ENCODE measurements around the gene DISC1. TPM values are rescaled to one million over a fixed set of nuclear protein-coding genes. Genes with fewer than 3 reads are reported as not detected.
"Not testable (repeated sequence)": the region's sequence is repeated elsewhere in the genome, so short reads cannot be mapped to it uniquely, and the experiment has no call there.

DISC1 gene
- total RNA-seq, 1 donor from 2014 or later: 3.0 TPM

DNA sequence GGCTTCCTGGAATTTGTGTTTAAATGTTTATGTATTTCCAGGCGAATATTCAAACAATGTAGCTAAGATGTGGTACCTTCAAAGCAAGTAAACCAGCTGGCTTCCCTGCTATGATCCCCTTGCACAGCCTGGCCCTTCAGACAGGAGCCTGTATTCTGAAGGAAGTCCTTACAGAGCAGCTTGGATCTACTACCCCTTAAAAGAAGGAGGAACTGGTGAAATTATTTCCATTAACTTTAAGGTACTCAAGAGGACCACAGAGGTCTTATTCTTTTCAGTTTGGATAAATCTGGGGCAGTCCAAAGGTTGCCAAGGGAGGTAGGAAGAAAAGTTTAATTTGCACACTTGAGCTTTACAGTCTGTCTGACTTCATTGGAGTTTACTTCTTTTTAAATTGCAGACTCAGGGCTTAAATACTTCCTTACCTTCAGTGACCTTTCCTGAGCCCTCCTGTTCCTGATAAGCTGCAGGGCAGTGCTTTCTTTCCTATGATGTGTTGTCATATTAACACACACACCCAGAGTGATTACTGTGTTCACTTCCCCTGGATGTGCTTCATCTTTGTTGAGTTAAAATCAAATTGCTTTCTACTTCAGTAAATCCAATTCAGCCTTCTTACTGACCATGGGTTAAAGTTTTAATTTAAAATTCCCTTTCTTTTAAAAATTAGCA is 40.5 kb downstream of the DISC1 start:
- no peak for DNase-seq (ENCODE audit: low read depth in 2 of 2)

DNA sequence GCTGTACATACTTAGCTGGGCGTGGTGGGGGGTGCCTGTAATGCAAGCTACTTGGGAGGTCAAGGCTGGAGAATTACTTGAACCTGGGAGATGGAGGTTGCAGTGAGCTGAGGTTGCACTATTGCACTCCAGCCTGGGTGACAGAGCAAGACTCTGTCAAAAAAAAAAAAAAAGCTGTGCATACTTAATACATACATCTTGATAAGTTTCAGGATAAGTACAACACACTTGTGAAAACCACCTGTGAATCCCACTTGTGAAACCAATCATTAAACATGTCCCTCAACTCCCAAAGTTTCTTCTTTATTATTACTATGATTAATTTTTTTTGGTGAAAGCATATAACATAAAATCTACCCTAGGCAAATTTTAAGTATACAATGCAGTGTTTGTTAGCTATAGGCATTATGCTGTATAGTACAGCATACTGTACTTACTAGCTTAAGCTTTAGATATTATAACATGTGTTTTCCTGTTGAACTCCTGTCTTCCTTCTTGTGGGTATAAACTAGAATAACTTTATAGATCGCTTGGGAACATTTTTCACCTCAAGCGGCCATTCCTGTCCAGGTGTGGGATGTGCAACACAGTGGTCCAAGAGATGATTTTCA is 41.4 kb downstream of the DISC1 start:
- DNase-seq (ENCODE audit: low read depth in 2 of 2): no peak

DNA sequence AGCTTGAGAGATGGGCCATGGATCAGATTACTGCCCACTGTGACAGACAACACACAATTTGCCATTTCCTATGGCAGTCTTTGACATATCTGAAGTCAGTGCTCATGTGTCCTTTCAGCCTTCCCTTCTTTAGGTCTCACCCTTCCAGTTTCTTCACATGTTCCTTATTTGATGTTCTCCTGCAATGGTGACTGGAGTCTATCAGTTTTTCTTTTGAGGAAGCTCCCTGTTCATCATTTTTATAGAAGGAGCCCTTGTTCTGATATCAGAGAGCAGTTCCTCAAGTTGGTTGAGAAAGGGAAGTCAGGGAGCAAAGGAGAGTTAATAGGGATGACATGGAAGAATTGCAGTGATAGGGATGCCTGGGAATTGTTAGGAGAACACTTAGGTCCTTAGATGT is 42.2 kb downstream of the DISC1 start:
- no peak for DNase-seq (ENCODE audit: low read depth in 2 of 2)

DNA sequence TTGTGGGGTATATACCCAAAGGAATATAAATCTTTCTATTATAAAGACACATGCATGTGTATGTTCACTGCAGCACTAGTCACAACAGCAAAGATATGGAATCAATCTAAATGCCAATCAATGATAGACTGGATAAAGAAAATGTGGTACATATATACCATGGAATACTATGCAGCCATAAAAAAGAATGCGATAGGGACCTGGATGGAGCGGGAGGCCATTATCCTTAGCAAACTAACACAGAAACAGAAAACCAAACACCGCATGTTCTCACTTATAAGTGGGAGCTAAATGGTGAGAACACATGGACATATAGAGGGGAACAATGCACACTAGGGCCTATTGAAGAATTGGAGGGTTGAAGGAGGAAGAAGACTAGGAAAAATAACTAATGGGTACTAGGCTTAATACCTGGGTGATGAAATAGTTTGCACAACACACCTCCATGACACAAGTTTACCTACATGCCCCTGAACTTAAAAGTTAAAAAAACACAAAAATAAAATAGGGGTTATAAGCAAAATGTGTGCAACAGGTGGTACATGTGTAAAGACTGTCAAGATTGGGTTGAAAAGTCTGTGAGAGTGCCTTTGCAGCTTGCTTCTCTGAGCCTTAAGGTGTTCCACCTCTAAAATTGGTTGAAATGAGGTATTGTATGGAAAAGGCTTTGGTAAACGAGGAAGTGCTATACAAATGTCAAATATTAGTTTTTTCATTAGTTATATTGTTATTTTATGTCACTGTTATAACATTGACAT is 43.5 kb downstream of the DISC1 start:
- DNase-seq (ENCODE audit: low read depth in 2 of 2): not testable (repeated sequence)

DNA sequence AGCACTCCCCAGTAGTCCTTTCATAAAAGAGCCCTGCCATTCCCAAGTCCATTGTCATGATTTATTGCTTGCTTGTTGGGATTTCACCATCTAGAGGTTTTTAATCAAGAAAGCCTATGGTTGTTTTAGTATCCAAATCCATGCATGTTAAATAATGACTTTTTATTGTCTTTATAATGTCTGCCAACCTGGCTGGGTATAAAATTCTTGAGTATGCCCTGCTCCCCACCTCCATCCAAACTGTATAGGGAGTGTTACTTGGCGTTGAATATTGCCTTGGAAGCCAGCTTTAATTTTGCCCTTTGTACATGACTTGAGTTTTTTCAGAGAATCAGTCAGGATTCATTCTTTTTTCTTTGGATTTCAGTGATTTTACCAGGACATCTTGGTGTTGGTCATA is 44.2 kb downstream of the DISC1 start:
- DNase-seq (ENCODE audit: low read depth in 2 of 2): no peak

DNA sequence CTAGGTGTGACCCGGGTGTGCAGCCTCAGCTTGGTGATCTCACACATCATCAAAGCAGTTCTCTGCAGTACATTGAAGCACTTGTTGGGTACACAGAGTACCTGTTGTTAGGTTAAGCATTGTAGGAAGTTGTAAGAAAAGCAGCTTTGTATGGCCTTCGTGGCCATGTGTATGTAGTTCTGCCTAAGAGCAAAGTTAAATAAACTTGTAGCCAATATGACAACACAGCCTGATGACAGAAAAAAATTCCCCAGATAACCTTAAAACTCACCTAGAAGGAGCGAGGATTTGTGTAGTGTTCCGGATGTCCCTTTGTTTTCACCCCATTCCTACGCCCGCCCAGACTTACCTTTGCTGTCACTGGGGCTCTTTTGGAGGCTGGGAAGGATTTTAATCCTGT is 48.0 kb downstream of the DISC1 start:
- DNase-seq (ENCODE audit: low read depth in 2 of 2): no peak

DNA sequence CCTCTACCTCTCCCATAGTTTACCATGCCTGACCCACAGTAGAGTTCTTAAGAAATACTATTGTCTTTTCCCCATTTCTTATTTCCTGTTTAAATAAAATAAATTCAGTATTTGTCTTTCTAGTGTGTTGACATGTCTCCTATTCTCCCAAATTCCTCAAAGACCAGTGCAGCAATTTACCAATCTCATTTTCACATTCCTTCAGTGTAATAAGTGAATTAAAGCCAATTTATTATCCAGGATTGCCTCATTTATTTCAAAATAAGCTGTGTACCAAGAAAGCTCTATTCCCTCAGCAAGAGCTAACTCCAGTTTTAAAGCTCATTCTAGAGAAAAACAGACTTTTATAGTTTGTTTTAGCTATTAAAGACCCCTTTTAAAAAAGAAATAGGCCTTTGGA is 49.9 kb downstream of the DISC1 start:
- no peak for DNase-seq (ENCODE audit: low read depth in 2 of 2)

DNA sequence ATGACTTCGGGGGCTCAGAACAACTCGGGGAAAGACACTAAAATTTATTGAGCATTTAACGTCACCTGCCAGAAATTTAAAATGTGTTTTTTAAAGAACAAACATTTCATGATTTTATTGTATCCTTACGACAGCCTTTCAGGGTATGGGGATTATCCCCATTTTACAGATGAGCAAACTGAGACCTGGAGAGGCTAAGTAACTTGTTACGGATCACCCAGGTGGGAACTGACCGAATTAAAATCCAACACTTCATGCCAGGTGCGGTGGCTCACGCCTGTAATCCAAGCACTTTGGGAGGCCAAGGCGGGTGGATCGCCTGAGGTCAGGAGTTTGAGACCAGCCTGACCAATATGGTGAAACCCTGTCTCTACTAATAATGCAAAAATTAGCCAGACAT is 50.9 kb downstream of the DISC1 start:
- DNase-seq (ENCODE audit: low read depth in 2 of 2): no peak

DNA sequence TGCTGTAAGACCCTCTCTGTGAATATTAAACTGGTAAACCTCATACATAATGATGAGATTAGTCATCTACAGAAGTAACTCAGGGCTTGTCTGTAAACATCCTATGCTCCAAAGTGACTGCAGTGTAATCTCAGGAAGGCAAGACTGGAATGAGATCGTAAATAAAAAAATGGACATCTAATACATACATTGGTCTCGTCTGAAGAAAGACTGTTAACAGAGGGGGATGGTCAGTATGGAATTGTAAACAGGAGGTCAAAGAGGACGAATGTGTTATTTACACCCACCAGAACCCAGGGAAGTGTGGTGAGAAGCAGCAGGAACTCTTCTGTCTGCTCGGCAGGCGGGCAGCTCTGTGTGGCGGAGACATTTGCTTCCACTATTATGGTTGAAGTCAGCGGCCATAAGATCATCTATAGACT is 51.4 kb downstream of the DISC1 start:
- peak in 1 of 2 donors; percentile 41 for DNase-seq (ENCODE audit: low read depth in 2 of 2)

DNA sequence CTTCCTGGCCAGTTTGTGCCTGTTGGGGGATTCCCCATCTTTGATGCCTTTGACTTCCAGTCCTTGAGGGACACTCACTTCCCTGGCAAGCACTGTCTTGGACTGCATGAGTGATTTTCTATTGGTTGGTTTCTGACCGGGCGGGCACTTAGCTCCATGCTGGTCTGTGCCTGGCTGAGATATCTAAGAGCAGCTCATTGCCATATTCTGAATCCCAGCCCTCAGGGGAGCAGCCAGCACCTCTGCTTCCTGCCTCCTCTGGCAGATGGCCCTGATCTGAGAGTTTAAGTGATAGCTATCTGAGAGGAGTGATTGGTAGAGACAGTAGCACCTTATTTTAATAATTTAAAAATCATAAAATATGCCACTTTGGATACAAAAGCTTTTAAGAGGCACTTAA is 52.5 kb downstream of the DISC1 start:
- no peak for DNase-seq (ENCODE audit: low read depth in 2 of 2)

DNA sequence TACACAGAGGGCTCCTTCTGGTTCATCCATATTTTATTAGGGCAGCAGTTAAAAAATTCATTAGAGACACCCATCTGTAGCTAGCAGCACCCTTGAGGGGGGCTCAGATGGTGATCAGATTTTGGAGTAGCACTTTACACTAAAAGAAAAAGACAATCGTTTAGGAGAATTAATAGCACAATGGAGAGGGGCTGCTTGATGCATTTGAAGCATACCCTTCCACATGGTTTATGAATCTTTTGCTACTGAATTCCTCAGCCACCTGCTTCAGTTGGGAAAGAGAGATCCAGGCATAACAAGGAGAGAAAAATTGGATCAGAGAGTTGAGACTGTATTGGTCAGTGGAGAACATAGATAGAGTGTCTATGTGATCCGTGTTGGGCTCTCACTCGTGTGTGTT is 54.4 kb downstream of the DISC1 start:
- DNase-seq (ENCODE audit: low read depth in 2 of 2): no peak

DNA sequence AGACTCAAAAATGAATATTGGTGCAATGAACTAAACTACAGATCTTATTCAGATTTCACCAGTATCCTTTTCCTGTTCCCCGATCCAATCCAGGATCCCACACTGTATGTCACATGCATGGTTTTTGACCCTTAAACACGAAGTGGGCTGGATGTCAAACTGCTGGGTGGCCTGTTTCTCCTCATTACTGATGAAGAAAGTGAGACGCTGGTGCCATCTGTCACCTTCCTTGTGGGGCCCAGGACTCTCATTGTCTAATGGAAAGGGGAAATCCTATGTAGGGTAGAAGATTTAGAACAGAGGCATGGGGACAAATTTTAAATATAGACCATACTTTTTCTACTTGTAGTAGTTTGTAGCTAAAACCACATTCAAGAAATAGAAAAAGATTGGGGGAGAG is 56.2 kb downstream of the DISC1 start:
- no peak for DNase-seq (ENCODE audit: low read depth in 2 of 2)

DNA sequence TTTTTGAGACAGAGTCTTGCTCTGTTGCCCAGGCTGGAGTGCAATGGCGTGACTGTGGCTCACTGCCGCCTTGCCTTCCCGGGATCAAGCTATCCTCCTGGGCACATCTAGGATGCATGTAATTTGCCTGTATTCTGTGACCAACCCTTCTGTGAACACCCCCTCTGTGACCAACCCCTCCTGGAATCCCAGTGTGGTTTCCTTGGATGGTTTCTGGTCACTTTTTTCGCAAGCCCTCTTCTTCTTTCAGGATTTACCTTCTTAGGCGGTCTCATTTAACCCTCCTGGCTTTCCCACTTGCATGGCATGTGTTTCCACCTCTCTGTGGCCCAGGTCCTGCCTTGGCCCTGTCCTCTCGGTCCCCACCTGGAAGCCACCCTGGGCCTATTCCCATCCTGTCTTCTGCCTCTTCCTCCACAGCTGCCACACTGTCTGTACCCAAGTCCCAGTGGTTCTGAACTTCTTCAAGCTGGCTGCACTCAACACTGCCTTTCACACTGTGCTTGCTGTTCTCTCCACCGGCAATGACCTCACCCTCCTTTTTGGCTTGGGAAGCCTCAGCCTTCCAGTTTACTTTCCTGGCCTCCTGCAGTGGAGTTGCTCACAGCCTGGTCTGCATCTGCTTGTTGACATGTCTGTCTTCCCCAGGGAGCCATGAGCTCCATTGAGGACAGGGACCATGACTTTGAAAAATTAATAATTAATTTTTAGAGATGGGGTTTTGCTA is 57.0 kb downstream of the DISC1 start:
- DNase-seq (ENCODE audit: low read depth in 2 of 2): peak in 1 of 2 donors; percentile 32

DNA sequence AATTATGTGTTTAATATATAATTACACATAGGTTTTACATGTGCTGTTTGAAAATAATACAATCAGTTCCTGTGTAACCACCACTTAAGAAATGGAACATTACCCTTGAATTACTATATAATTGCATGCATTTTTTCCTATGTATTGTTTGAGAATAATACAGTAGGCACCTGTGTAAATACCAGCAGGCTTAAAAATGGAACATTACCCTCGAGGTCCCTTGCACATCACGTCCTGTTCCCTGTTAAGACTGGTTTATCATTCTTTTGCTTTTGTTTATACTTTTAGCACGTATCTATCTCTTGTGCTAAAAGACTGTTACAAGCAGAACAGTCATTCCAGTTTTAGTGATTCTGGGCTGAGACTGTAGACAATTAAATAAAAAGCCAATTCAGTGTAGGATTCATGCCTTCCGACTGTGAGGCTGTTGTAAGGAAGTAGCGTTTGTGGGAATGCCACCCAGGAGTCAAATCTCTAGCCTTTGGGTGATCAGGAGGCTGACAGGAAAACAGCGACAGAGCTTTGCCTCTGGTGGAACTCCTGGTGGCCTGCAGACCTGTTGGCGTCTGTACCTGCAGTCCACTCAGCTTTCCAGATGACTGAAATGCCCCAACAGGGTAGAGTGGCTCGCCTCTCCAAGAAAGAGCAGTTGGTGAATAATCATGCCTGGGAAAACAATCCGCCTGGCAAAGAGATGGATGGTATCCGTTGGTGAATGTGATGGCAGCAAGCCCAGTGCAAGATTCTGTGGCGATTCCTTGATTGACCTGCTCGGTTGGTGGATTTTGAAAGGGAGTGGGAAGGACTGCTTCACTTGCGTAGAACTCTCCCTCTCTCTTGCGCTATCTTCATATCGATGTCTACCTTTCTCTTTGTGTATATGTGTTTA is 58.0 kb downstream of the DISC1 start:
- no peak for DNase-seq (ENCODE audit: low read depth in 2 of 2)

DNA sequence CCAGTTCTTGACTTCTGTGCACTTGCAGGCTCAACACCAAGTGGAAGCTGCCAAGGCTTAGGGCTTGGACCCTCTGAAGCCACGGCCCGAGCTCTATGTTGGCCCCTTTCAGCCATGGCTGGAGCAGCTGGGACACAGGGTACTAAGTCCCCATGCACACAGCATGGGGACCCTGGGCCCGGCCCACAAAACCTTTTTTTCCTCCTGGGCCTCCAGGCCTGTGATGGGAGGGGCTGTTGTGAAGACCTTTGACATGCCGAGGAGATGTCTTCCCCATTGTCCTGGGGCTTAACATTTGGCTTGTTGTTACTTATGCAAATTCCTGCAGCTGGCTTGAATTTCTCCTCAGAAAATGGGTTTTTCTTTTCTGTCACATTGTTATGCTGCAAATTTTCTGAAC is 59.8 kb downstream of the DISC1 start:
- DNase-seq (ENCODE audit: low read depth in 2 of 2): no peak

DNA sequence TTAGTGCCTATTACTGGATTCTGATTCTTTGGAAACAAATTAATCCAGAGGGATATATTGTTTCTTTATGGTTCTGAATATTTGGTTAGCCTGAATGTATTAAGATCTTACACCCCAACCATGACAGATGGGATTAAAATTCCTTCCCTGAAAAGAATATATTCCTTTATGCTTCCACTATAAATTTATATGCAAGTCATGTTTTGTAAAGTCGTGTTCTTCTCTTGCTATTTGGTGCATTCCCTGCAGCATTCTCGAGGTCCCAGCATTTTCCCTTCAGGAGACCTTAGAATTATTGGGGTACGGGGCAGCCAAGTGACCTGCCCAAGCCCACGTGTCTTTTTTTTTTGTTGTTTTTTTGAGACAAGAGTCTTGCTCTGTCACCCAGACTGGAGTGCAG is 62.4 kb downstream of the DISC1 start:
- DNase-seq (ENCODE audit: low read depth in 2 of 2): no peak

DNA sequence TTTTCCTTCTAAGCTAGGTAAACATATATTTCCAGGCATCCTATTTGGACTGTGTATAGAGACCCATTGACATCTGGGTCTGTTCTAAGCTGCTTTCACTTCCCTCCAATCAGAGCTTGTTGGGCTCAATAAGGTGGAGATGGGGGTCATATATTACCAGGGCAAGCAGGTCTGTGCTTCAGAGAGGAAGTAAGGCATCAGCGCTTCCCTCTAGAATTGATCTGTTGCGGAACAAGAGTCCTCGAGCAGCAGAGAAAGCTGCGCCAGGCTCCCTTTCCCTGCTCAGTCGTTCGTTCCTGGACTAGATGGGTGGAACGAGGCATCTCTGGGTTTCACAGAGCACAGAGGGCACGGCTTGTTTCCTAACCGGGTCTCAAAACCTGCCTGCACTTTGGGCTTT is 63.5 kb downstream of the DISC1 start:
- DNase-seq (ENCODE audit: low read depth in 2 of 2): peak; percentile 16 to 18

DNA sequence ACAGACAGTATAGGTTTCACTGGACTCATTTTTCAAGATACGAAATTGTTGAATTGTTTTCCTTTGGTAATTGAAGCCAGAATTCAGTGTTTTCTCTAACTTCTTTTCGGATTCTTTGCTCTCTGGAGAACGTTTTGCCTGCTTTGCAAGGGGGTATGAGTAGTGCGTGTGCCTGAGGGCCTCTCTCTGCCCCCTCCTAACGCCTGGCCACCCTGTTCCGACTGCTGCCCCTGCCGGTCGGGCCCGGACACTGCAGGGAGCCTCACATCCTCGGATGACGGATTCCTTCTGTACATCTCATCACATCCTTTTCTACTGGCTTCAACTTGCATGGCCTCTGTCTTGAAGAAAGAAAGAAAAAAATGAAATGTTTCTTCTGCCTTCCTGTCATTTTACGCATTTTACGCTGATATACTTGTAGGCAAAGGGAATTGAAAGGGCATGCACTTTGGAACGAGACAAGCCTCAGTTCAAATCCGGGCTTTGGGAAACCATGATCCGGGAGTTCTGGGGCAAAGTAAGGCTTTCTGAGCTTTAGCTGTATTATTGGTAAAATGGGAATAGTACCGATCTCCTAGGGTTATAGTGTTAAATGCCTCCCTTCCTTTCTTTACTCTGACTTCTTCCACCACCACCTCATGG is 65.1 kb downstream of the DISC1 start:
- no peak for DNase-seq (ENCODE audit: low read depth in 2 of 2)

DNA sequence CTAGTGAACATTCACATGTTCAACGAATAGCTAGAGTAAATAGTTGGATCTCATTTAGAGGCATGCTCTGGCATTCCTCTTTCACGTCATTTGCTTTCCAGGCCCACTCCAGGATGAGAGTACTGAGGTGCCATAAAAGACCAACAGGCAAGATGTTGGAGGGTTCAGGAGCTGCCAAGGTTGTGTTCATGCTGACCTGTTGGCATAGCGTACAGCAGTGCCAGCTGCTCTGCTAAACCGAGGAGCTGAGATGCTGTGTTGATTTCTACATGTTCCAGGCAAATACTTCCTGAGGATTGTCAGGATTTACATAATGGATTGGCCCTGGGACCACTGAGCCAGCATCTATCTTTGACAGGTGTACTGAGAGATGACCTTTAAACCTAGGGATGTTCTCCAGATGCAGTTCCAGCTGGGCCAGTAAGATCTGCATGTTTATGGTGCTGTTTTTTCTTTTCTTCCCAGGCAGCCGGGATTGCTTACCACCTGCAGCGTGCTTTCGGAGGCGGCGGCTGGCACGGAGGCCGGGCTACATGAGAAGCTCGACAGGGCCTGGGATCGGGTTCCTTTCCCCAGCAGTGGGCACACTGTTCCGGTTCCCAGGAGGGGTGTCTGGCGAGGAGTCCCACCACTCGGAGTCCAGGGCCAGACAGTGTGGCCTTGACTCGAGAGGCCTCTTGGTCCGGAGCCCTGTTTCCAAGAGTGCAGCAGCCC is 66.9 kb downstream of the DISC1 start:
- DNase-seq (ENCODE audit: low read depth in 2 of 2): no peak

DNA sequence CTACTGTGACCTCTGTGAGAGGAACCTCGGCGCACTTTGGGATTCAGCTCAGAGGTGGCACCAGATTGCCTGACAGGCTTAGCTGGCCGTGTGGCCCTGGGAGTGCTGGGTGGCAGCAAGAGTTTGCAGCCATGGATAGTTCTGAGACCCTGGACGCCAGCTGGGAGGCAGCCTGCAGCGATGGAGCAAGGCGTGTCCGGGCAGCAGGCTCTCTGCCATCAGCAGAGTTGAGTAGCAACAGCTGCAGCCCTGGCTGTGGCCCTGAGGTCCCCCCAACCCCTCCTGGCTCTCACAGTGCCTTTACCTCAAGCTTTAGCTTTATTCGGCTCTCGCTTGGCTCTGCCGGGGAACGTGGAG is 67.5 kb downstream of the DISC1 start:
- DNase-seq (ENCODE audit: low read depth in 2 of 2): no peak

All from lung microvascular endothelial cell (primary cell).